HUES64 (cell line): ENCODE measurements around the gene TNFAIP1.

Source experiments
- H3K27ac ChIP-seq: 2 replicates; pipeline ENCODE4 v1.7.0; 2013; ENCODE audit warnings: low read depth, low read length, inconsistent platforms
- H3K27me3 ChIP-seq: 2 replicates; pipeline ENCODE4 v1.6.1; 2013; ENCODE audit warnings: mild to moderate bottlenecking, low read length; ENCODE audit not compliant: insufficient read depth
- H3K36me3 ChIP-seq: 2 replicates; pipeline ENCODE4 v1.6.1; 2013; ENCODE audit warnings: mild to moderate bottlenecking, low read length; ENCODE audit not compliant: insufficient read depth
- H3K4me1 ChIP-seq: 2 replicates; pipeline ENCODE4 v1.6.1; 2013; ENCODE audit warnings: mild to moderate bottlenecking, low read length, moderate library complexity; ENCODE audit not compliant: insufficient read depth
- H3K4me3 ChIP-seq: 2 replicates; pipeline ENCODE4 v1.5.1; 2013; ENCODE audit warnings: mild to moderate bottlenecking, low read length, moderate library complexity
- H3K9ac ChIP-seq: 2 replicates; pipeline ENCODE4 v1.6.1; 2013; ENCODE audit warnings: mild to moderate bottlenecking, low read depth, low read length
- H3K9me3 ChIP-seq: 2 replicates; pipeline ENCODE4 v1.6.1; 2013; ENCODE audit warnings: low read depth, low read length; ENCODE audit not compliant: insufficient read depth
- WGBS: fragments of 150-250, 120-280 bp; methylation state at CpG from one replicate; pipeline ENCODE4 v1.1.7; 2013; ENCODE audit warnings: missing lambda C conversion rate; 5-methylcytosine and 5-hydroxymethylcytosine counted together

The TNFAIP1 gene

DNA sequence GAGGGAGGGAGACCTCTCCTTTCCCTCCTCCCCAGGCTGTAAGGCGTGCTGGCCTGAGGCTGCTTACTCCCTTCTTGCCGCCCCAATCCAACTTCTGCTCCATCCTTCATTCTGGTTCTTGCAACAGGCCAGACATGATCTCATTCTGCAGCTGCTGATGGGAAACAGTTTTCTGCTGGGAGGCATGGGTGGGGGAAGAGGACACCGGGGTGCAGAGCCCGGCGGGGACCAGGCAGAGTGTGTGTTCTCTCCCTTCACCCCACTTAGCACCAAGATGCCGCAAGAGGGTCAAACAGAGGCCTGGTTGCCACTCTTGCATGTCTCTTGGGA, 37.3 kb downstream of the TNFAIP1 start:
- Histone ChIP-seq H3K4me3 (peak overlapping the region; percentile 79), H3K27ac (no peak overlapping the region), H3K9me3 (no peaks in the 10 kb centered on the region), H3K27me3 (peaks cover 43% of the 10 kb centered on the region), H3K9ac (no peak overlapping the region), H3K4me1 (peaks cover 14% of the 10 kb centered on the region), H3K36me3 (no peaks in the 10 kb centered on the region)
- 88% methylated on average over 6 of the region's 6 CpGs for WGBS

DNA sequence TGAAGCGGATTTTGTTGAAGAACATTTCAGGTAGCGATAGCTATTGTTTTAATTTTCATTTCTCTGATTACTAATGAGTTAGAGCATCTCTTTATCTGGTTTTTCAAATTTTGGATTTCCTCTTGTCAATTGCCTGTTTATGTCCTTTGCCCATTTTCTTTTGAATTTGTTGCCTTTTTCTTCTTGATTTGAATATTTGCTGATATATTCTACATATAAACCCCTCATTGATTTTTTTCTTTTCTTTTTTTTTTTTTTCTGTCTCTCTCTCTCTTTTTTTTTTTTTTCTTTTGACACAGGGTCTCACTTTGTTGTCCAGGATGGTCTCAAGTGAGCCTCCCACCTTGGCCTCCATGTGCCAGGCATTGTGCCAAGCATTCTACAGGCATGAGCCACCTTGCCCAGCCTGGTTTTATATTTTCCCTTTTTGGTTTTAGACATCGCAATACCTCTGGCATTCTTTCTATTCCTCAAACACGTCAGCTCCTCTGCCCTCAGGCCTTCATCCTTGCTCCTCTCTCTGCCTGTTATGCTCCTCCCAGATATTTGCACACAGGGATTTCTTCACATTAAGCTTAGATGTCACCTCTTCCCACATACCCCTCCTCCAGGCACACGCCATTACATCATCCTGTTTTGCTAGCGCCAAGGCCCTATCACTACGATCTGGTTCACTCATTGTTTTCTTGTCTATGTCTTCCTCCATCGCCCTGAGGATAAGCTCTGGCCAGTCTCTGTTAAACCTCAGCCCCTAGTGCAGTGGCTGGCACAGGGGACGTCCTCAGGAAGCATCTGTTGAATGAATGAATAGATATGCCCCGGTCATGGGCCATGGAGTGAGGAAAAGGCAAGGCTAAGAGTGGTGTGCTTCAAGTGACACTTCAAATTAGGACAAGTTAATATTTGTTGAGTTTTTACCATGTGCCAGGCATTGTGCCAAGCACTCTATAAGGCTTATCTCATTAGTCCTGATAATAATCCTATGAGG, 44.5 kb downstream of the TNFAIP1 start:
- H3K36me3 ChIP-seq, result no peaks in the 10 kb centered on the region
- WGBS, result 86% methylated on average over 10 of the region's 10 CpGs
- H3K27ac ChIP-seq, result no peak overlapping the region
- no peak overlapping the region for H3K4me3 ChIP-seq
- no peaks in the 10 kb centered on the region for H3K9me3 ChIP-seq
- no peaks in the 10 kb centered on the region for H3K4me1 ChIP-seq
- peaks cover 72% of the 10 kb centered on the region for H3K27me3 ChIP-seq
- no peak overlapping the region for H3K9ac ChIP-seq

DNA sequence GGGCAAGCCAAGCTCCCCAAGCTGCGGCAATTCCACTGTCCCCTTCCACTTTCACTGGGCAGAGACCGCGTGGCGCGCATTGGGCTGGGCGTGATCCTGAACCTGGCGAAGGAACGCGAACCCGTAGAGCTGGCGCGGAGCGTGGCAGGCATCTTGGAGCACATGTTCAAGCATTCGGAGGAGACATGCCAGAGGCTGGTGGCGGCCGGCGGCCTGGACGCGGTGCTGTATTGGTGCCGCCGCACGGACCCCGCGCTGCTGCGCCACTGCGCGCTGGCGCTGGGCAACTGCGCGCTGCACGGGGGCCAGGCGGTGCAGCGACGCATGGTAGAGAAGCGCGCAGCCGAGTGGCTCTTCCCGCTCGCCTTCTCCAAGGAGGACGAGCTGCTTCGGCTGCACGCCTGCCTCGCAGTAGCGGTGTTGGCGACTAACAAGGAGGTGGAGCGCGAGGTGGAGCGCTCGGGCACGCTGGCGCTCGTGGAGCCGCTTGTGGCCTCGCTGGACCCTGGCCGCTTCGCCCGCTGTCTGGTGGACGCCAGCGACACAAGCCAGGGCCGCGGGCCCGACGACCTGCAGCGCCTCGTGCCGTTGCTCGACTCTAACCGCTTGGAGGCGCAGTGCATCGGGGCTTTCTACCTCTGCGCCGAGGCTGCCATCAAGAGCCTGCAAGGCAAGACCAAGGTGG, 45.7 kb downstream of the TNFAIP1 start:
- Histone ChIP-seq H3K27me3 (peaks cover 80% of the 10 kb centered on the region), H3K9ac (peak overlapping the region; percentile 33; the same call in 1 of the 2 replicates), H3K4me3 (peak overlapping the region; percentile 46), H3K9me3 (no peaks in the 10 kb centered on the region), H3K4me1 (no peaks in the 10 kb centered on the region), H3K36me3 (no peaks in the 10 kb centered on the region), H3K27ac (no peak overlapping the region)
- WGBS, result 15% methylated on average over 72 of the region's 72 CpGs

DNA sequence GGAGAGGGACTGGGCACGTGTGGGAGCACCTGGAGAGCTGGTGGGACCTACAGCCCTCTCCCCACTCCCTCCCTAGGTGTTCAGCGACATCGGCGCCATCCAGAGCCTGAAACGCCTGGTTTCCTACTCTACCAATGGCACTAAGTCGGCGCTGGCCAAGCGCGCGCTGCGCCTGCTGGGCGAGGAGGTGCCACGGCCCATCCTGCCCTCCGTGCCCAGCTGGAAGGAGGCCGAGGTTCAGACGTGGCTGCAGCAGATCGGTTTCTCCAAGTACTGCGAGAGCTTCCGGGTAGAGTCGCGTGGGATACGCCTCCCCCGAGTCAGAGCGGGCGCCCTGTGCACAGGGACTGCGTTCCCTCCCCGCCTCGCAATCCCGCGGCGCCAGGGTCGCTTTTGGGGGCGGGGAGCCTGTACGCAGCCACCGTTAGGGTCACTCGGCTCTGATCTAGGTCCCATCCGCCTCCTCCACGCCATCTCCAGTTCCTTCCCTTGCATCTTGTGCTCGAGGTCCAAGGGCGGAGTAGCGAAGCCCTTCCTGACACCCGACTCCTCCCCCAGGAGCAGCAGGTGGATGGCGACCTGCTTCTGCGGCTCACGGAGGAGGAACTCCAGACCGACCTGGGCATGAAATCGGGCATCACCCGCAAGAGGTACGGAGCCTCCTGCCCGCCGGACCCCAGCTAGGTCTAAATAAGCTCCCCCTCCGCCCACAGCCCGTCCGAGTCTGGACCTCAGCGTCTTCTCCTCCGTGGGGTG, 48.9 kb downstream of the TNFAIP1 start:
- H3K9me3 ChIP-seq, result no peaks in the 10 kb centered on the region
- H3K4me1 ChIP-seq, result no peaks in the 10 kb centered on the region
- peaks cover 76% of the 10 kb centered on the region for H3K27me3 ChIP-seq
- peak overlapping the region; percentile 61 for H3K4me3 ChIP-seq
- no peak overlapping the region for H3K27ac ChIP-seq
- 3% methylated on average over 56 of the region's 56 CpGs for WGBS
- no peak overlapping the region for H3K9ac ChIP-seq
- no peaks in the 10 kb centered on the region for H3K36me3 ChIP-seq

DNA sequence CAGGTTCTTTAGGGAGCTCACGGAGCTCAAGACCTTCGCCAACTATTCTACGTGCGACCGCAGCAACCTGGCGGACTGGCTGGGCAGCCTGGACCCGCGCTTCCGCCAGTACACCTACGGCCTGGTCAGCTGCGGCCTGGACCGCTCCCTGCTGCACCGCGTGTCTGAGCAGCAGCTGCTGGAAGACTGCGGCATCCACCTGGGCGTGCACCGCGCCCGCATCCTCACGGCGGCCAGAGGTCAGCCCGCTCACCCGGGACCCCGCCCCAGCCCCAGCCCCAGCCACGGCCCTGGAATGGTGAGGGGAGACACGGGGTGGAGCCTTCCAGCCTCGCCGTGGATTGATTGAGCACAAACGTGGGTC, 49.5 kb downstream of the TNFAIP1 start:
- Histone ChIP-seq H3K4me3 (peak overlapping the region; percentile 61), H3K9ac (no peak overlapping the region)
- WGBS, result 14% methylated on average over 29 of the region's 29 CpGs

DNA sequence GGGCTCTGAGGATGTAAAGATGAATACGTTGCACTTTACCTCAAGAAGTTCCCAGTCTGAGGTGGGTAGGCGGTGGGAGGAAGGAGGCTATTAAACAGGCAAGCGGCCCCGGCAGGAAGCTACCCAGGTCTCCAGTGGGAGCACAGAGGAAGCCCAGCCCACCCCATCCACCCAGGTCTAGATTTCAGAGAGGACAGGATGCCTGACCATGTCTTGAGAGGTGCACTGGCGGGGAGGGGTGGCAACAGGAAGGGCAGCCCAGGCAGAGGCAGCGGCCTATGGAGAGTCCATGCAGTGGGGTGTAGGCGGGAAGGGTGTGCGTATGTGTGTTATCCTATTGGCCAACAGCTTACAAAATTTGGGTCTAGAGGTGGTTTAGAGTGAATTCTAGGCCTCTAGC, 49.8 kb downstream of the TNFAIP1 start:
- Histone ChIP-seq H3K27me3 (peaks cover 66% of the 10 kb centered on the region), H3K36me3 (no peaks in the 10 kb centered on the region), H3K4me3 (peak overlapping the region; percentile 61; the same call in 1 of the 2 replicates)

More for the DNA sequence above, 49.5 kb downstream of the TNFAIP1 start:
- Histone ChIP-seq H3K27me3 (peaks cover 70% of the 10 kb centered on the region), H3K9me3 (no peaks in the 10 kb centered on the region), H3K36me3 (no peaks in the 10 kb centered on the region), H3K27ac (no peak overlapping the region), H3K4me1 (no peaks in the 10 kb centered on the region)

DNA sequence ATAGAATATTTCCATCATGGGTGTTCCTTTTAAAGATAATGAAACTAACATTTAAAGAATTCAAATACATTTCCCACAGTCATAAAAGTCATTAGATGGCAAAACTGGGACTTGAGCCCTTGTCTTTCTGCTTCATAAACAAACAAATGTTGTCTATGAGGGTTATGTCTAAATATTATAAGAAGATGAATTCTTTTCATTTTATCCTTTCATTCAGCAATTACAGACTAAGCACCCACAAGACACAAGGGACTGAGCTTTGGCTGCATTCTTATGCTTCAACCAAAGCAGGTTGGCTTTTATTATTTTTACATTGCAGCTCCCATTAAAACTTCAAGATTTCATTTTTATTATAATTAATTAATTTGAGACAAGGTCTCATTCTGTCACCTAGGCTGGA, 50.8 kb downstream of the TNFAIP1 start:
- Histone ChIP-seq H3K9me3 (no peaks in the 10 kb centered on the region), H3K4me3 (no peak overlapping the region), H3K27me3 (peaks cover 56% of the 10 kb centered on the region), H3K36me3 (no peaks in the 10 kb centered on the region), H3K27ac (no peak overlapping the region), H3K9ac (no peak overlapping the region), H3K4me1 (no peaks in the 10 kb centered on the region)

More for the DNA sequence above, 49.8 kb downstream of the TNFAIP1 start:
- no peak overlapping the region for H3K27ac ChIP-seq
- no peak overlapping the region for H3K9ac ChIP-seq
- H3K9me3 ChIP-seq, result no peaks in the 10 kb centered on the region
- no peaks in the 10 kb centered on the region for H3K4me1 ChIP-seq
- 76% methylated on average over 8 of the region's 8 CpGs for WGBS

DNA sequence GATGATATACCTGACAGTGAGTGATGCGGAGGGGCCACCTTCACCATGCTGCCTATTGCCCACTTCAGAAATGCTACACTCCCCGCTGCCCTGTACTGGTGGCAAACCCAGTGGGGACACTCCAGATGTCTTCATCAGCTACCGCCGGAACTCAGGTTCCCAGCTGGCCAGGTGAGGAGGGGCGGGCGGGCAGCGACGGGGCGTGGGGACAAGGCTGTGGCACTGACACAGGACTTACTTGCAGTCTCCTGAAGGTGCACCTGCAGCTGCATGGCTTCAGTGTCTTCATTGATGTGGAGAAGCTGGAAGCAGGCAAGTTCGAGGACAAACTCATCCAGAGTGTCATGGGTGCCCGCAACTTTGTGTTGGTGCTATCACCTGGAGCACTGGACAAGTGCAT, 52.5 kb downstream of the TNFAIP1 start:
- no peak overlapping the region for H3K4me3 ChIP-seq
- peaks cover 39% of the 10 kb centered on the region for H3K27me3 ChIP-seq
- H3K9me3 ChIP-seq, result no peaks in the 10 kb centered on the region
- 93% methylated on average over 11 of the region's 11 CpGs for WGBS
- no peak overlapping the region for H3K9ac ChIP-seq
- no peak overlapping the region for H3K27ac ChIP-seq
- H3K36me3 ChIP-seq, result no peaks in the 10 kb centered on the region
- no peaks in the 10 kb centered on the region for H3K4me1 ChIP-seq

DNA sequence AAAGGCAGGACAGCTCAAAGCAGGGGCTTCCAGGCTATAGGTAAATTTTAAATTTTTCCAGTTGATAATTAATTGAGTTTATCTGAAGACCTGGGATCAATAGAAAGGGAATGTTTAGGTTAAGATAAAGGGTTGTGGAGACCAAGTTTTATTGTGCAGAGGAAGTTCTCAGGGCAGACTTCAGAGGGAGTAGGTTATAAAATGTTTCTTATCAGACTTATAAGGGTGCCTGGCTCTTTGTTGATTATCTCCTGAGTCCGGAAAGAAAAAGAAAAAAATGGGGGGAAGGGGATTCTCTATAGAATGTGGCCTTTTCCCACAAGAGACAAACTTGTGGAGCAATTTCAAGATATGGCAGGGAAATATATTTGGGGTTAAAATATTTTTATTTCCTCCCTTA, 54.6 kb downstream of the TNFAIP1 start:
- H3K36me3 ChIP-seq, result no peaks in the 10 kb centered on the region
- WGBS, result 85% methylated on average over 1 of the region's 1 CpG

DNA sequence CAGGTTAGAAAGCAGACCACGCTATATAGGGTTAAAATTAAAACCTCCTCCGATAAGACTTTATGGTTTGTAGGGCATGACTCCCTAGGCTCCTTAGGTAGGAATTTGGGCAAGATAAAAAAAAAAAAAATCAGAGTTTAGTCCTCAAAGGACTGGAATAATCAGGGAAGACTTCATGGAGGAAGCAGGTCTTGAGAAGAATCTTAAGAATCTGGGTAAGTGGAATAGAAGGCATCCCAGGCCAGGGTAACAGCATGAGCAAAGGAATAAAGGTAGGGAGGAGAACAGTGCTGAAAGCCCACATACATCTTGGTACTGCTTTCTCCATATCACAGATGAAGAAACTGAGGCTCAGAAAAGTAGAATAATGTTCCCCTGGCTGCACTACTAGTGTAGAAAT, 55.0 kb downstream of the TNFAIP1 start:
- WGBS, result 97% methylated on average over 2 of the region's 2 CpGs
- Histone ChIP-seq H3K4me3 (no peak overlapping the region), H3K9me3 (no peaks in the 10 kb centered on the region), H3K4me1 (no peaks in the 10 kb centered on the region), H3K27me3 (peaks cover 15% of the 10 kb centered on the region), H3K9ac (no peak overlapping the region), H3K27ac (no peak overlapping the region), H3K36me3 (no peaks in the 10 kb centered on the region)

More for the DNA sequence above, 54.6 kb downstream of the TNFAIP1 start:
- Histone ChIP-seq H3K27ac (no peak overlapping the region), H3K9me3 (no peaks in the 10 kb centered on the region), H3K9ac (no peak overlapping the region), H3K27me3 (peaks cover 19% of the 10 kb centered on the region), H3K4me1 (no peaks in the 10 kb centered on the region), H3K4me3 (no peak overlapping the region)

DNA sequence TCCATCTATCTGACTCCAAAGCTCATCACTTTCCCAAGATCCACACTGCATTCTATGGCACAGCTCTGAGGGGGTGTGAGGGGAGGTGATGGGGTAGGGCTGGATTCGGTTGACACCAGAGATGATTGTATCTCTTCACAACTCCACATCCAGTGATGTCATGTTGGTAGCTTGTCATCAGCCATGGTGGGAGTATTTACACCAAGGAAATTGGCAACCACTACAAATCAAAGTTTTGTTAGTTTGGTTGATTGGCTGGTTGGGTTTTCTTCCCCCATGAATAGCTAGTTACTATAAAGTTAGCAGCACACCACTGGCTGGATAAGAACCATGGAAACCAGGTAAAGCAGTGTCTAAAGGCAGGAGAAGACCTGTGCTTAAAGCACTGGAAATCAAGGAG, 55.4 kb downstream of the TNFAIP1 start:
- Histone ChIP-seq H3K4me3 (no peak overlapping the region), H3K27ac (no peak overlapping the region), H3K9me3 (no peaks in the 10 kb centered on the region), H3K27me3 (peaks cover 10% of the 10 kb centered on the region), H3K4me1 (no peaks in the 10 kb centered on the region), H3K36me3 (no peaks in the 10 kb centered on the region), H3K9ac (no peak overlapping the region)
- no CpG with 5 or more reads among the region's 1 CpG for WGBS
